Epithelial cell of alveolus of lung (primary cell): ENCODE measurements around the gene FAT4. TPM values are rescaled to one million over a fixed set of nuclear protein-coding genes. Genes with fewer than 3 reads are reported as not detected.

Experiments used
- total RNA-seq: library from RNA; depleted of rRNA; stranded (reverse); fragments of >200 nt; gene quantifications from 2 replicates; pipeline ENCODE4 v1.2.1, GENCODE V29; 2015

Gene FAT4, protein sequence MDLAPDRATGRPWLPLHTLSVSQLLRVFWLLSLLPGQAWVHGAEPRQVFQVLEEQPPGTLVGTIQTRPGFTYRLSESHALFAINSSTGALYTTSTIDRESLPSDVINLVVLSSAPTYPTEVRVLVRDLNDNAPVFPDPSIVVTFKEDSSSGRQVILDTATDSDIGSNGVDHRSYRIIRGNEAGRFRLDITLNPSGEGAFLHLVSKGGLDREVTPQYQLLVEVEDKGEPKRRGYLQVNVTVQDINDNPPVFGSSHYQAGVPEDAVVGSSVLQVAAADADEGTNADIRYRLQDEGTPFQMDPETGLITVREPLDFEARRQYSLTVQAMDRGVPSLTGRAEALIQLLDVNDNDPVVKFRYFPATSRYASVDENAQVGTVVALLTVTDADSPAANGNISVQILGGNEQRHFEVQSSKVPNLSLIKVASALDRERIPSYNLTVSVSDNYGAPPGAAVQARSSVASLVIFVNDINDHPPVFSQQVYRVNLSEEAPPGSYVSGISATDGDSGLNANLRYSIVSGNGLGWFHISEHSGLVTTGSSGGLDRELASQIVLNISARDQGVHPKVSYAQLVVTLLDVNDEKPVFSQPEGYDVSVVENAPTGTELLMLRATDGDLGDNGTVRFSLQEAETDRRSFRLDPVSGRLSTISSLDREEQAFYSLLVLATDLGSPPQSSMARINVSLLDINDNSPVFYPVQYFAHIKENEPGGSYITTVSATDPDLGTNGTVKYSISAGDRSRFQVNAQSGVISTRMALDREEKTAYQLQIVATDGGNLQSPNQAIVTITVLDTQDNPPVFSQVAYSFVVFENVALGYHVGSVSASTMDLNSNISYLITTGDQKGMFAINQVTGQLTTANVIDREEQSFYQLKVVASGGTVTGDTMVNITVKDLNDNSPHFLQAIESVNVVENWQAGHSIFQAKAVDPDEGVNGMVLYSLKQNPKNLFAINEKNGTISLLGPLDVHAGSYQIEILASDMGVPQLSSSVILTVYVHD (N-terminal part only)
- total RNA-seq: 7.5 and 15.0 TPM in 2 replicates

DNA sequence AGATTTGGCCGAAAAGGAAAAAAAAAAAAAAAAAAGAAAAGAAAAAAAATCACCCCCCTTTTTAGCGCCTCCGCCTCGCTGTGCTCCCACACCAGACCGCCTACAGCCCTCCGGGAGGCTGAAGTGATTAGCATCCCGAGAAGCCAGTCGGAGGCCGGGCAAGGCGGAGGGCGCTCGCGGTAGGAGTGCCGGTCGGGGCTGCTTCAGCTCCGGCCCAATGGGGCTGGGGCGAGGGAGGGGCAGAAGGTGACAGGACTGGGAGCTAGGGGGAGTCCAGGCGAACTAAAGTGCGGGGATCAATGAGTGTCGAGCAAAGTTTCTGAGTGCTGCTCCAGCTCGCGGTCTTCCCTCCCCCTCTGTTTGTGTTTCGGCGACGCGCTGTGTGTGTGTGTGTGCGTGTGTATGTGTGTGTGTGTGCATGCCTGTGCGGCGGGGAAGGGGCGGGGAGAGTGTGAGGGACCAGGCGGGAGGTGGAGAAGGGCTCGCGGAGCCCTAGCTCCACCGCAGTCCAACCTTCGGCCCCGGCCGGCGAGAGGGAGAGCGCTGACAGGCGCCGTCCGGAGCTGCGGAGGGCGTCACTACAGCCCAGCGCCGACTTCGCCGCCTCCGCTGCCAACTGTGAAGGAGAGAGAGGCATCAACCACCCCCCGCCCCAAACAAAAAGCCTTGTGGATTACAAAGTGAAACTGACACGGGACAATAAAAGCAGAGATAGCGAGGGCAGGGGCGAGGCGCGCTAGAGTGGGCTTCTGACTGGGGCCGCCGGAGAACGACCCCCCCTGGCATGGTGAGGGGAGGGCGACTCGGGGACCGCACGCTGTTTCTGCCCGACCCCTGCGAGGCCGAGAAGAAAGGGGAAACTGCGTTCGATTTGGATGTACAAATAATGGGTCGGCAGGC is at the start of gene FAT4:
Gene FAT4 (plus strand): TSS at position 280 of the 900 bp plus-strand sequence. CDS start 1,457 bp downstream, outside the sequence.

